Gastroesophageal sphincter (tissue), 4 donors: ENCODE results near the gene BYSL. TPM values are rescaled to one million over a fixed set of nuclear protein-coding genes. Genes with fewer than 3 reads are reported as not detected.

Experiments used
- ATAC-seq: fragments of 150-250 bp; one replicate; pipeline ENCODE4 v1.9.1; 2016; ENCODE audit warnings: mild to moderate bottlenecking, moderate library complexity
- H3K27ac ChIP-seq, 4 donors: fragments of 200-600 bp; sonication (generic) in 3 of 4; 1 replicate in 3 of 4; 2 replicates in 1 of 4; pipeline ENCODE4 v1.5.1; 2016 to 2019
- H3K27me3 ChIP-seq: fragments of 200-600 bp; sonication (generic); one replicate; pipeline ENCODE4 v1.5.1; 2019
- H3K36me3 ChIP-seq, 2 donors: fragments of 200-600 bp; sonication (generic); one replicate each; pipeline ENCODE4 v1.5.1; 2019; ENCODE audit warnings: control low read depth in 1 of 2
- H3K4me1 ChIP-seq, 3 donors: fragments of 200-600 bp; sonication (generic); 1 replicate in 2 of 3; 2 replicates in 1 of 3; pipeline ENCODE4 v1.5.1; 2016 to 2019; ENCODE audit warnings: control low read depth in 2 of 3
- H3K4me3 ChIP-seq, 2 donors: fragments of 200-600 bp; sonication (generic); one replicate each; pipeline ENCODE4 v1.5.1; 2019; ENCODE audit warnings: mild to moderate bottlenecking in 1 of 2, moderate library complexity in 1 of 2
- H3K9me3 ChIP-seq, 3 donors: fragments of 200-600 bp; sonication (generic); one replicate each; pipeline ENCODE4 v1.5.1; 2017 to 2019; ENCODE audit warnings: control low read depth in 2 of 3
- EP300 ChIP-seq: sonication (generic); formaldehyde crosslinking; IDR thresholded peaks from one replicate; pipeline ENCODE4 v1.6.1; 2017; ENCODE audit warnings: antibody characterized with exemption, mild to moderate bottlenecking
- POLR2A ChIP-seq, 2 donors: fragments of 450-650 bp; IDR thresholded peaks; one replicate each; pipeline ENCODE4 v1.6.1; 2017; ENCODE audit warnings: antibody characterized with exemption in 2 of 2, mild to moderate bottlenecking in 2 of 2, moderate library complexity in 1 of 2
- POLR2AphosphoS5 ChIP-seq: sonication (generic); formaldehyde crosslinking; IDR thresholded peaks from one replicate; pipeline ENCODE4 v1.6.1; 2017; ENCODE audit warnings: antibody characterized with exemption
- WGBS, 2 donors: methylation state at CpG; one replicate each; pipeline ENCODE4 v1.1.5; 2018; ENCODE audit warnings: low coverage in 1 of 2; 5-methylcytosine and 5-hydroxymethylcytosine counted together
- total RNA-seq, 4 donors: library from RNA; depleted of rRNA; stranded (reverse); fragments of >200 nt; gene quantifications; one replicate each; pipeline ENCODE4 v1.1.0, GENCODE V29; 2016
- TF ChIP-seq, protein P1 (sequence below), 4 experiments: fragments of 200-600 bp in 2 of 4; fragments of 450-650 bp in 2 of 4; sonication (generic) in 1 of 4; IDR thresholded peaks; one replicate each; pipeline ENCODE4 v1.5.1; 2017 to 2019; ENCODE audit warnings: antibody characterized with exemption in 4 of 4, mild to moderate bottlenecking in 2 of 4, moderate library complexity in 2 of 4

The BYSL gene
- total RNA-seq, 4 donors from 2014 or later: 7.2 to 10.3 (median 8.3) TPM

DNA sequence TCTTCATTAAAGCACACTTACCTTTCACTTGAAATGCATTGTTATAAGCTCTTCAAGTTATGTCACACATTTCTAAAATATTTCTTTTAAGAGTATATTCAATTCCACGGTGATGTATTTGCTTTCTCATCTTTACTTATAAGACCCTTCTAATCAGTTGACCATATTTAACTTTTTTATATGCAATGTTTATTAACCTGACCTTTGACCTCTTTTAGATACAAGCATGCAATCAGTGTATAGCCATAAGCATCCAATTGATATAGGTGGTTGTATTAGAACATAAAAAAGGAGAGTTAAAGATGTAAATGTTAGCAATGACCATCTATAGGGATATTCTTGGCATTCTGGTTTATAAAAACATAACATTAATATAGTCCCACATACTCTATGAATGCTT lies 35.4 kb upstream of the BYSL start:
- Histone ChIP-seq H3K4me1 (no peaks in the 10 kb centered on the region), H3K9me3 (no peaks in the 10 kb centered on the region), H3K27ac (no peak overlapping the region), H3K36me3 (no peaks in the 10 kb centered on the region), H3K27me3 (no peaks in the 10 kb centered on the region), H3K4me3 (no peak overlapping the region)
- ATAC-seq: no peak
- TF ChIP-seq POLR2A (IDR thresholded peaks at IDR 0.05) (no peak), POLR2AphosphoS5 (no peak), EP300 (no peak)
- TF ChIP-seq, protein P1, sequence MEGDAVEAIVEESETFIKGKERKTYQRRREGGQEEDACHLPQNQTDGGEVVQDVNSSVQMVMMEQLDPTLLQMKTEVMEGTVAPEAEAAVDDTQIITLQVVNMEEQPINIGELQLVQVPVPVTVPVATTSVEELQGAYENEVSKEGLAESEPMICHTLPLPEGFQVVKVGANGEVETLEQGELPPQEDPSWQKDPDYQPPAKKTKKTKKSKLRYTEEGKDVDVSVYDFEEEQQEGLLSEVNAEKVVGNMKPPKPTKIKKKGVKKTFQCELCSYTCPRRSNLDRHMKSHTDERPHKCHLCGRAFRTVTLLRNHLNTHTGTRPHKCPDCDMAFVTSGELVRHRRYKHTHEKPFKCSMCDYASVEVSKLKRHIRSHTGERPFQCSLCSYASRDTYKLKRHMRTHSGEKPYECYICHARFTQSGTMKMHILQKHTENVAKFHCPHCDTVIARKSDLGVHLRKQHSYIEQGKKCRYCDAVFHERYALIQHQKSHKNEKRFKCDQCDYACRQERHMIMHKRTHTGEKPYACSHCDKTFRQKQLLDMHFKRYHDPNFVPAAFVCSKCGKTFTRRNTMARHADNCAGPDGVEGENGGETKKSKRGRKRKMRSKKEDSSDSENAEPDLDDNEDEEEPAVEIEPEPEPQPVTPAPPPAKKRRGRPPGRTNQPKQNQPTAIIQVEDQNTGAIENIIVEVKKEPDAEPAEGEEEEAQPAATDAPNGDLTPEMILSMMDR (IDR thresholded peaks at IDR 0.05): no peak
- 90 to 100% methylated on average over 1 of the region's 1 CpG for WGBS, 2 donors

DNA sequence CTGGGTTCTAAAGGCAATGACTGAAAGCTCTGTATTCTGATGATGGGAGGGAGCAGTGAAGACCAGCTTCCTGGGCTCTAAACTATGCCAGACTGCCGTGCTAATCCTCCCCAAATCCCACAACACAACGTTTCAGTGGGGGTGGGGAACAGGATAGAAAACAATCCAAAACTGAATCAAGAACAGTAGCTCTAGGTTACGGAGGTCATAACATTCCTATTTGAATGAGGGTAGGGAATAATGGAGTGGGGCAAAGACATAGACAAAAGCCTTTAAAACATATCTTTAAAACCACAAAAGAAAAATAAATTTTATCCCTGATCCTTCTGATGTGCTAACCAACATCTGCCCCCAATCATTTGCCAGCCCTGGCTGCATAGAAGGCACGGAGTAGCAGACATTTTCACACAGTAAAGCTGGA lies 34.0 kb upstream of the BYSL start:
- H3K27me3 ChIP-seq: no peaks in the 10 kb centered on the region
- ATAC-seq: no peak
- WGBS, 2 donors: 78 to 82% methylated on average over 1 to 2 of the region's 4 CpGs
- TF ChIP-seq EP300: no peak
- TF ChIP-seq POLR2AphosphoS5: no peak
- no peak for TF ChIP-seq POLR2A (IDR thresholded peaks at IDR 0.05)
- TF ChIP-seq, protein P1 (IDR thresholded peaks at IDR 0.05): no peak
- H3K36me3 ChIP-seq: no peaks in the 10 kb centered on the region
- H3K4me1 ChIP-seq: no peaks in the 10 kb centered on the region
- no peak overlapping the region for H3K4me3 ChIP-seq
- H3K27ac ChIP-seq: no peak overlapping the region
- no peaks in the 10 kb centered on the region for H3K9me3 ChIP-seq

DNA sequence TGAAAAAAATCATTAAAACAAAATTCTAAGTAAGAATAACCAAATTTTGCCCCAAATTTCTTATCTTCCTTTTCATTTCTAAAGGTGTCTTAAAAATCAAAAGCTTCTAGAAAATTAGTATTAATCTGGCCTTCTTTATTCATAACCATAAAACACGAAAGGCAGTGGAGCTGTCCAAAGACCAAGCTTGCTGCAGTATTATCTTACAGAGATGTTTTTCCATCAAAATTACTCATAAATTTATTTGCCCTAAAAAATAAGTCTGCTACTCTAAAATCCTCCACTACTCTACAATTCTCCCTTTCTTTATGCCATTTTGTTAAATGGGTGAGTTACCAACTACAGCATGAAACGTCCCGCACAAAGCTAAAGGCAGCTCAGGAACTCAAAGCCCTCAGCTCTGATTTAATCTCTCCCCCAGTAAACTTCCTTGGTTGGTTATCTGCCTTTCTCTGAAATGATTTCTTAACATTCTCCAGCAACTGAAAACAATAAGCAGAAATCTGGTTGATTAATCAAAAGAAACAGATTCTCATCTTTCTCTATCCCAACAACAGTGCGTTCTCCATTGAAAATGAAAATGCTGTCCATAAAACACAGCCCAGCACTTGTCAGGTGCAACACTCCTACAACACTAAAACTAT lies 28.3 kb upstream of the BYSL start:
- WGBS, 2 donors: 66 to 87% methylated on average over 4 of the region's 4 CpGs
- TF ChIP-seq, protein P1 (IDR thresholded peaks at IDR 0.05): no peak
- TF ChIP-seq EP300 (no peak), POLR2A (IDR thresholded peaks at IDR 0.05) (no peak), POLR2AphosphoS5 (no peak)
- Histone ChIP-seq H3K4me1 (peaks cover 3 to 19% (median 13%) of the 10 kb centered on the region in 3 donors), H3K9me3 (no peaks in the 10 kb centered on the region), H3K36me3 (no peaks in the 10 kb centered on the region), H3K4me3 (no peak overlapping the region), H3K27ac (no peak overlapping the region), H3K27me3 (no peaks in the 10 kb centered on the region)
- ATAC-seq: no peak

DNA sequence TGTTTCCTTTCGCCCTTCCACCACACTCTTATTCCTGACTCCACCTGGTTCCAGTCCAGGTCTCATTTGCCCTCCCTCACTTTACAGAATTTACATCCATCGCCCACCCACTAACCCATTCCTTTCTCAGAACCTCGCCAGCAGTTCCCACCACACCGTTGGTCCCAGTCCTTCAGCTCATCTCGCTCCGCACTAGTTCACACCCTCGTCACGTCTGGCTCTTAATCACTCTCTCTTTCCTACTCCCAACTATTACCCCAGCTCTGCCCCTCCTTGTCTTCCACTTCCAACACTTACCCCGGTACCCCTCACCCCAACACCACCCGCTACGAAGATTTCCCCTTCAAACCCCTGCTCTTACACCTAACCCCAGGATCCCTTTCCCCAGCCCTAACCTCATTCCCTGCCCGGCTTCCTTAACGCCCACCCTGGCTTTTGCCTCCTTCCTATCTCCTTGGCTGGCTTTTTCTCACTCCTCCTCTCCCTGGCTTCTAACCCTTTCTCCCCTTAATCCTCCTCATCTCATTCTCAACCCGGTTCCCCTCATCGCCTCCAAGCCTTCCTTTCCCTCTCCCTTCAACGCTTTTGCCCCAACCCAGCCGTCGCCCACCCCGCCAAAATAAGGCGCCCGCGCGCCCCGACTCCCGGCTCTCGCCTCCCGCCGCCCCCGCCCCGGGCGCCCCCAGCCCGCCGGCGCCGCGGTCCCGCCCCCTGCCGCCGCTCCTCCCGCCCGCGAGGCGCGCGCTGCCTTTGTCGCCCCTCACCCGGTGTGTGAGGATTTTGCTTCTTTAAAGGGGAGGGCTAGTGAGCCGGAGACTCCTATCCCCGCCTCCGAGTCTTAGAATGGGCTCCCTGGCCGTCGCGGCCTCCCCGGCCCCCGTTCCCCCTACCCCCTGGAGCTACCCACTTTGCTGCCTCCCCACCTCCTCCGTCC lies 26.7 kb upstream of the BYSL start:
- H3K36me3 ChIP-seq: no peaks in the 10 kb centered on the region
- TF ChIP-seq POLR2AphosphoS5: no peak
- TF ChIP-seq EP300: no peak
- TF ChIP-seq, protein P1 (IDR thresholded peaks at IDR 0.05): no peak
- no peak for TF ChIP-seq POLR2A (IDR thresholded peaks at IDR 0.05)
- peak overlapping the region; percentile 68 to 83 for H3K4me3 ChIP-seq
- no peaks in the 10 kb centered on the region for H3K9me3 ChIP-seq
- H3K27me3 ChIP-seq: no peaks in the 10 kb centered on the region
- ATAC-seq: peak; percentile 72
- H3K4me1 ChIP-seq: peaks cover 3 to 19% (median 13%) of the 10 kb centered on the region in 3 donors
- H3K27ac ChIP-seq: peak overlapping the region in 3 of 4 donors; percentile 83 to 87 (median 84)
- 1 to 3% methylated on average over 22 to 32 of the region's 56 CpGs for WGBS, 2 donors
